Panc1 (cell line): Measurements from ENCODE around the gene TPRG1.

Experiments
- POLR2AphosphoS5 ChIP-seq: IDR thresholded peaks from 2 replicates; pipeline ENCODE4 v1.6.1; 2012; ENCODE audit warnings: mild to moderate bottlenecking, low read depth, low read length, moderate library complexity
- SIN3A ChIP-seq: IDR thresholded peaks from 2 replicates; pipeline ENCODE4 v1.6.1; 2012; ENCODE audit warnings: low read depth, mild to moderate bottlenecking, low read length, moderate library complexity, borderline replicate concordance; ENCODE audit not compliant: insufficient read depth
- TF ChIP-seq, protein P1 (sequence below): fragments of 450-650 bp; IDR thresholded peaks from 2 replicates; pipeline ENCODE4 v1.5.1; 2017; ENCODE audit warnings: mild to moderate bottlenecking
- TF ChIP-seq, protein P2 (sequence below), 2 experiments: IDR thresholded peaks; 2 replicates each; pipeline ENCODE4 v1.6.1; 2011 to 2012; ENCODE audit warnings: low read depth in 2 of 2, control low read depth in 1 of 2, low read length in 1 of 2, mild to moderate bottlenecking in 1 of 2, moderate library complexity in 1 of 2; ENCODE audit not compliant: insufficient read depth in 1 of 2

DNA sequence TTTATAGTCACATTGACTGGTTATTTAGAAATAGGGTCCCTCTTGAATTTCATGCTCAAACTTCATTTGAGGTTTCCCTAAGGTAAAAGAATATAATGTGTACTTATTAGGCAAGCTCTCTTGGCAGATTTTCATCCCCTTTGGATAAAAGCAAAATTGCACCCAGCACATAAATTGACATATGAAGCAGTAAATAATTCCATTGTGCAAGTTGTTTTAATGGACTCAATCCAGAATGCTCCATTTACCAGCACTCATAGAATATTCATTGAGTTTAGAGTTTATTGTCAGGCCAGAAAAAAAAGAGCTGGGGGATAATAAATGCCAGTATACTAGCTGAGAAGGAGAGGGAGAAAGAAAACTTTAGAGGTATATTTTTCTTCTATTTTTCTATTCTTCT lies 136.8 kb downstream of the TPRG1 start:
- TF ChIP-seq, protein P1, sequence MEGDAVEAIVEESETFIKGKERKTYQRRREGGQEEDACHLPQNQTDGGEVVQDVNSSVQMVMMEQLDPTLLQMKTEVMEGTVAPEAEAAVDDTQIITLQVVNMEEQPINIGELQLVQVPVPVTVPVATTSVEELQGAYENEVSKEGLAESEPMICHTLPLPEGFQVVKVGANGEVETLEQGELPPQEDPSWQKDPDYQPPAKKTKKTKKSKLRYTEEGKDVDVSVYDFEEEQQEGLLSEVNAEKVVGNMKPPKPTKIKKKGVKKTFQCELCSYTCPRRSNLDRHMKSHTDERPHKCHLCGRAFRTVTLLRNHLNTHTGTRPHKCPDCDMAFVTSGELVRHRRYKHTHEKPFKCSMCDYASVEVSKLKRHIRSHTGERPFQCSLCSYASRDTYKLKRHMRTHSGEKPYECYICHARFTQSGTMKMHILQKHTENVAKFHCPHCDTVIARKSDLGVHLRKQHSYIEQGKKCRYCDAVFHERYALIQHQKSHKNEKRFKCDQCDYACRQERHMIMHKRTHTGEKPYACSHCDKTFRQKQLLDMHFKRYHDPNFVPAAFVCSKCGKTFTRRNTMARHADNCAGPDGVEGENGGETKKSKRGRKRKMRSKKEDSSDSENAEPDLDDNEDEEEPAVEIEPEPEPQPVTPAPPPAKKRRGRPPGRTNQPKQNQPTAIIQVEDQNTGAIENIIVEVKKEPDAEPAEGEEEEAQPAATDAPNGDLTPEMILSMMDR, result no peak
- TF ChIP-seq POLR2AphosphoS5 (no peak), SIN3A (no peak)
- TF ChIP-seq, protein P2, sequence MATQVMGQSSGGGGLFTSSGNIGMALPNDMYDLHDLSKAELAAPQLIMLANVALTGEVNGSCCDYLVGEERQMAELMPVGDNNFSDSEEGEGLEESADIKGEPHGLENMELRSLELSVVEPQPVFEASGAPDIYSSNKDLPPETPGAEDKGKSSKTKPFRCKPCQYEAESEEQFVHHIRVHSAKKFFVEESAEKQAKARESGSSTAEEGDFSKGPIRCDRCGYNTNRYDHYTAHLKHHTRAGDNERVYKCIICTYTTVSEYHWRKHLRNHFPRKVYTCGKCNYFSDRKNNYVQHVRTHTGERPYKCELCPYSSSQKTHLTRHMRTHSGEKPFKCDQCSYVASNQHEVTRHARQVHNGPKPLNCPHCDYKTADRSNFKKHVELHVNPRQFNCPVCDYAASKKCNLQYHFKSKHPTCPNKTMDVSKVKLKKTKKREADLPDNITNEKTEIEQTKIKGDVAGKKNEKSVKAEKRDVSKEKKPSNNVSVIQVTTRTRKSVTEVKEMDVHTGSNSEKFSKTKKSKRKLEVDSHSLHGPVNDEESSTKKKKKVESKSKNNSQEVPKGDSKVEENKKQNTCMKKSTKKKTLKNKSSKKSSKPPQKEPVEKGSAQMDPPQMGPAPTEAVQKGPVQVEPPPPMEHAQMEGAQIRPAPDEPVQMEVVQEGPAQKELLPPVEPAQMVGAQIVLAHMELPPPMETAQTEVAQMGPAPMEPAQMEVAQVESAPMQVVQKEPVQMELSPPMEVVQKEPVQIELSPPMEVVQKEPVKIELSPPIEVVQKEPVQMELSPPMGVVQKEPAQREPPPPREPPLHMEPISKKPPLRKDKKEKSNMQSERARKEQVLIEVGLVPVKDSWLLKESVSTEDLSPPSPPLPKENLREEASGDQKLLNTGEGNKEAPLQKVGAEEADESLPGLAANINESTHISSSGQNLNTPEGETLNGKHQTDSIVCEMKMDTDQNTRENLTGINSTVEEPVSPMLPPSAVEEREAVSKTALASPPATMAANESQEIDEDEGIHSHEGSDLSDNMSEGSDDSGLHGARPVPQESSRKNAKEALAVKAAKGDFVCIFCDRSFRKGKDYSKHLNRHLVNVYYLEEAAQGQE (IDR thresholded peaks at IDR 0.05; ENCODE audit: insufficient read depth in 1 of 2, low read depth in 2 of 2, low read length in 1 of 2), result no peak
